HUES6 (cell line): ENCODE results near the gene EYA2.

Experiments used
- H3K27ac ChIP-seq: 2 replicates; pipeline ENCODE4 v1.7.0; 2013; ENCODE audit warnings: low read depth, mild to moderate bottlenecking, low read length, inconsistent platforms
- H3K27me3 ChIP-seq: 2 replicates; pipeline ENCODE4 v1.6.1; 2013; ENCODE audit warnings: low read length; ENCODE audit not compliant: control insufficient read depth, insufficient read depth
- H3K36me3 ChIP-seq: 2 replicates; pipeline ENCODE4 v1.6.1; 2013; ENCODE audit warnings: low read length; ENCODE audit not compliant: control insufficient read depth, insufficient read depth
- H3K4me1 ChIP-seq: 2 replicates; pipeline ENCODE4 v1.6.1; 2013; ENCODE audit warnings: low read length; ENCODE audit not compliant: control insufficient read depth, insufficient read depth
- H3K4me3 ChIP-seq: 2 replicates; pipeline ENCODE4 v1.5.1; 2013; ENCODE audit warnings: low read depth, low read length
- H3K9ac ChIP-seq: one replicate; pipeline ENCODE4 v1.6.1; 2013; ENCODE audit warnings: mild to moderate bottlenecking, low read length
- H3K9me3 ChIP-seq: 2 replicates; pipeline ENCODE4 v1.6.1; 2013; ENCODE audit warnings: low read depth, low read length; ENCODE audit not compliant: control insufficient read depth, insufficient read depth

The EYA2 gene

DNA sequence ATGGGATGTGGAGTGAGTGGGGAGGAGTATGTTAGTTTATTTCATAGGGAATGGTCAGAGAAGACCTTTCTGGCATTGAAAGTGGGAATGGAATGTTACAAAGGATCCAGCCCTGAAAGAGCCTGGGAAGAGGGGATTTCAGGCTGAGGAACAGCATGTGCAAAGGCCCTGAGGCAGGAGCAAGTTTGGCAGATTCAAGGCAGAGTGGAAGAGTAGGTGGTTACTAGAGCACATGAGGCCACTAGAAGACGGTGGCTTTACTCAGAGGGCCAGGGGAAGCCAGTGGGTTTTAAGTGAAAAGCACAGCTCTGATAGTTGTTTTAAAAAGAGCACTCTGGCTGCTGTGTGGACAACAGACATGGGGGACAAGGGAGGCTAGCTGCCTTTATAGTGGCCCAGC is 234.7 kb downstream of the EYA2 start:
- H3K9me3 ChIP-seq = 0 out of 2 replicates have a peak, but pooled peaks cover 3% of the 10 kb centered on the region
- H3K4me3 ChIP-seq = no peak overlapping the region
- no peak overlapping the region for H3K27ac ChIP-seq
- H3K36me3 ChIP-seq = no peaks in the 10 kb centered on the region
- H3K9ac ChIP-seq = no peak overlapping the region
- H3K4me1 ChIP-seq = peaks cover 8% of the 10 kb centered on the region
- no peaks in the 10 kb centered on the region for H3K27me3 ChIP-seq

DNA sequence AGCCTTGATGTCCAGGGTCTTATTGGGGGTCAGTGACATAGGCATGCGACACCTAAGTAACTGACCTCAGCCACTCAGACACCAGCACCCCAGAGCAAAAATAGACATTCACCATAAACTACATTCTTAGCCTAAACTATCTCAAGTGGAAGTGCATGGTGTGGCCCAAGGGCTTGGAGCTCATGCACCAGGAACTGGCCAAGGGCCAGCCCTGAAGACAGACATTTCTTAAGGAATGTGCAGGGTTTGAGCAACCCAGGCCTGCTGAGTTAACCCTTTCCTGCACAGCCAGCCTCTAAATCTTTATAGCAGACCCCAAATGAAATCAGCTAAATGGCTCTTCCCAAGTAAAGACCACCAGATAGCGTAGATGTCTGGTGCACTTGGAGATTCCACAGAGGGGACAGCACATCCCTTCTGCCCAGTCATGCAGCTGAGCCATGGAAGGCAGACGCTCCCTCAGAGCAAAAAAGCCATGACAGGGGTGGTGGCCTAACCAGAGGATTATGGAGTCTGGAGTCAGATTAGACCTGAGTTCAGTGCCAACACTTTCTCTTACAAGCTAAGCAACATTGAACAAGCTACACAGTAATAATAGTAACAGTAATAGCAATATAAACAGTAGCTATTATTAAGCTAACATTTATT is 239.3 kb downstream of the EYA2 start:
- H3K27me3 ChIP-seq = no peaks in the 10 kb centered on the region
- no peak overlapping the region for H3K27ac ChIP-seq

DNA sequence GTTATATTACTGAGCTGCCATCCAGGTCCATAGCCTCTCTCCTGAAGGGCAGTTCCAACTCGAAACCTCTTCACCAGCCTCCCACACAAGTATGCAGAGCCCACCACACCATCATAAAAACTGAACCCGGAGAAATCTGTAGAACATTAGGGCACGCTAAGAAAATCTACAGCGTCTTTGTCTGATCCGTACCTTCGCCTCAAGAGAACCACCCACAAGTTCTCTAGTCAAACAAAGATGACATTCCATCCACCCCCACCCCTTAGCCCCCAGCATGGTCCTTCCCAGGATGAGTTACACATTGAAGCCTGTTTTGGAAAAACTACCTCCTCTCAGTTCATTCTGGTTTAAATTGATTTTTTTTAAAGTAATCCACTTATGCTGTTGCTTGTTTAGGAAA is 242.1 kb downstream of the EYA2 start:
- H3K4me3 ChIP-seq = no peak overlapping the region
- no peaks in the 10 kb centered on the region for H3K27me3 ChIP-seq
- no peaks in the 10 kb centered on the region for H3K36me3 ChIP-seq
- no peaks in the 10 kb centered on the region for H3K4me1 ChIP-seq
- H3K27ac ChIP-seq = no peak overlapping the region
- H3K9me3 ChIP-seq = peaks cover 14% of the 10 kb centered on the region
- no peak overlapping the region for H3K9ac ChIP-seq

More for the DNA sequence above, 239.3 kb downstream of the EYA2 start:
- no peaks in the 10 kb centered on the region for H3K36me3 ChIP-seq
- no peak overlapping the region for H3K9ac ChIP-seq
- H3K4me1 ChIP-seq = no peaks in the 10 kb centered on the region
- no peak overlapping the region for H3K4me3 ChIP-seq
- H3K9me3 ChIP-seq = 0 out of 2 replicates have a peak, but pooled peaks cover 3% of the 10 kb centered on the region

DNA sequence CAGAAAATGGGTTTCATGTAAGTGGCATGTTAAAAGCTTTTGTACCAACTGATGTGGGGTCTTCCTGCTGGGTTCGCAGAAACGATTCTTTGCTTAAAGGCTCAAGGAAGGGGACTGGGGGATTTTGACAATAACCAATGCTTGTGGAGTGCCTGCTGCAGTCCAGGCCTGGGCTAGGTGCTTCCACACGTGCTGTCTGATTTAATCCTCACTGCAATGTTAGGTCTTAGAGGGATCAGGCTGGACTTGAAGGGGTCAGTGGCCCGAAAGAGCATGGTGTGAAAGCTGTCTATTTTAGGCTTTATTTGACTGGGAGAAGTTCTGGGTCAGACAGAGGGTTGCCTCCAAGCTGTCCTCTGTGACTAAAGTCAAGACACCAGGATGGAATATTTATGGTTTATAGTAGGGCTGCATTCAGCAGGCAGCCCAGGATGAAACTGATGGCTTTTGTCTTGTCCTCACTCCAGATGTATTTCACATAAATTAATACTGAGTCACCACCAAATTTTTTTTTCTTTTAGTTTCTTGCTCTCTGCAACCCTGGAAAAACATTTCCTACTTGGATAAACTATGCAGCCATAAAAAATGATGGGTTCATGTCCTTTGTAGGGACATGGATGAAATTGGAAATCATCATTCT is 242.7 kb downstream of the EYA2 start:
- Histone ChIP-seq H3K36me3 (no peaks in the 10 kb centered on the region), H3K9me3 (peaks cover 15% of the 10 kb centered on the region), H3K4me3 (no peak overlapping the region), H3K27ac (no peak overlapping the region), H3K9ac (no peak overlapping the region), H3K4me1 (no peaks in the 10 kb centered on the region), H3K27me3 (no peaks in the 10 kb centered on the region)

DNA sequence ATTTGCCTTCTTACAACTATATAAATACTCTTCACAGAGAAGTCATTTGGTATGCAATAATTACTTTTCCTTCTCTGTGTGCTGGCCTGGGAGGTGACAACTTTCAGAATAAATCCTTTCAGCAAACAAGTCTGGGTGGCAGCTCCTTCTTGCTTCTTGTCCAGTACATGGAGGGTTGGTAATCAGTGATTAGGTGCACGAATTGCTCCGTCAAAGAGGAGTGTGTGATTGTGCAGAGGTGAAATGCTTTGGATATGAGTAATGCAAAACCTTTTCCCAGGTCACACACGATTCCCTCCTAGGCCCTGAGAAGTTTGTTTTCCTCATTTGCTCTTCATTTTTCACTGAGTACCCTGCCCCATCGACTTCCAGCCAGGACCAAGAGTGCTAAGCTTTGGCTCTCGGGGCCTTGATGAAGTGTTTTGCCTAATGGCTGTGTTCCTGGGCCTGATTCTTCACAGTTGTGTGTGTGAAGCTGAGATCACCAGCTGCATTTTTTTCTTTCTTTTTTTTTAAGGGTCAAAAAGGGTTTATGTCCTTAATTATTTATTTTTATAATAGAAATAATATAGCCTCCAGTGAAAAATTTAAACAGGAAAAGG is 245.4 kb downstream of the EYA2 start:
- H3K9ac ChIP-seq = no peak overlapping the region
- H3K27me3 ChIP-seq = no peaks in the 10 kb centered on the region
- no peaks in the 10 kb centered on the region for H3K36me3 ChIP-seq
- H3K4me3 ChIP-seq = no peak overlapping the region
- no peak overlapping the region for H3K27ac ChIP-seq
- H3K9me3 ChIP-seq = peaks cover 15% of the 10 kb centered on the region
- H3K4me1 ChIP-seq = no peaks in the 10 kb centered on the region

DNA sequence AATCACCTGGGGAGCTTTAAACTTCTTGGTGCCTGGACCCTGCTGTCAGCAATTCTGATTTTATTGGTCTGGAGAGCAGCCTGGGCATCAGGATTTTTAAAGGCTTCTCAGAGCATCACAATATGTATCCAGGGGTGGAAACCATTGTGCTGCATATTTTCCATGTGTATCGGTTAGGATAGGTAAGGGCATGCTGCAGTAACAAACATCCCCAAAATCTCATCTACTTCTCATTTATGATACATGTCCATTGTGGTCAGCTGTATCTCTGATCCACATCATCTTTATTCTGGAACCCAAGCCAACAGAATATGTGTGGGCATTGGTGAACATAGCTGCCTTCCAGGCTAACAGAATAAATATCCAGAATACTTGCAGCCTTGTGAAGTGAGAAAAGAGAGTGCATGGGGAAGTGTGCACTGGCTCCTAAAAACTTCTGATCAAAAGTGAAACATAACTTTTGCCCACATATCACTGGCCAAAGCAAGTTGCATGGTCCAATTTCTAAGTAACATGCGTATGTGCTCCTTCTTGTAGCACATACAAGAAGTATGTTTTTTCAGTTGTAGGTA is 246.8 kb downstream of the EYA2 start:
- Histone ChIP-seq H3K27me3 (no peaks in the 10 kb centered on the region), H3K9ac (no peak overlapping the region), H3K4me1 (no peaks in the 10 kb centered on the region), H3K4me3 (no peak overlapping the region), H3K27ac (no peak overlapping the region), H3K36me3 (no peaks in the 10 kb centered on the region), H3K9me3 (peaks cover 15% of the 10 kb centered on the region)

DNA sequence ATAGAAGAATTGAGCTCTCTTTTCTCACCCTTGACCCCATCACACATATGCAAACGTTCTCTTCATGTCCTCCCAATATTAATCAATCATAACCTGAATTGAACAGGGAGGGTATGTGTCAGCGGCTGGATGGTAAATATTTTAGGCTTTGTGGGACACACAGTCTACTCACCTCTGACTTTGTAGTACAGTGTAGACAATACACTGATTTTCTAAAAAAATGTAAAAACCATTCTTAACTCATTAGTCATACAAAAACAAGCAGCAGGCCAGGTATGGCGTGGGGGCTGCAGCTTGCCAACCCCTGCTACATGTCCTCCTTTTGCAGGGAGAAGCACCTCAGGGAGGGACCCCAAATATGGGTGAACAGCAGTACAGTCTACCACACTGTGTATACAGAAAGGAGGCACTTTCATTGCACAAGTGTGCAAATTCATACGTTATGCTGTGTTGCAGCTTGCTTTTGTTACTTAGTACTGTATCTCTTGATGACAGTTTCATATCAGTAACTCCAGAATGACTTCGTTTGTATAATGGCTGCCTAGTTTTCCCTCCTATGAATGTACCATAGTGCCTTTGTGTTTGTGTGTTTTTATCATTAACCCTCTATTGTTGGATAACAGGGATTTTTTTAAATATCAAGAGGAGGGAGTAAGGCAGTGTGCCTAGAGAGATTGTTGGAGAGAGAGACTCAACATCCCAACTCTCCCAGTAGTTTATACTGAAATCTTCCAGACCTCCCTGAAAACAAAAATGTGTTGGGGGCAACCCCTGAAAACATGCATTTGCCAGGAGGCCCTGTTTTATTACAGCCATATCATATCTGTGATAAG is 247.5 kb downstream of the EYA2 start:
- no peak overlapping the region for H3K4me3 ChIP-seq
- H3K27ac ChIP-seq = no peak overlapping the region
- no peaks in the 10 kb centered on the region for H3K4me1 ChIP-seq
- H3K9me3 ChIP-seq = peaks cover 15% of the 10 kb centered on the region
- H3K36me3 ChIP-seq = no peaks in the 10 kb centered on the region
- H3K27me3 ChIP-seq = no peaks in the 10 kb centered on the region
- H3K9ac ChIP-seq = no peak overlapping the region

DNA sequence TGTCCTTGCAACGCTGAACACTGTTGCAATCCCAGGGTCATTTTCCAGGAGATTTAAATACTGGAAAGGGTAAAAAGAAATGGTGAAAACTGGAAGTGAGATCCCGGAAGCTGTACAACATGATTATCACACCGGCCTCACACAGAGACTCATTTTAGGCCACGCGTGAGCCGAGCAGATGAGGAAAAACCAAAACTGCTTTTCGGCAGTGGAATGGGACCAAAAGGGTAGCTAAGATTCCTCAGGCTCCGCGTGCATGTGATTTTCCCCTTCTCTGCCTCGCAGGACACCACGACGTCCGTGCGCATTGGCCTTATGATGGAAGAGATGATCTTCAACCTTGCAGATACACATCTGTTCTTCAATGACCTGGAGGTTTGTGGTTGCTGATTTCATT is 248.1 kb downstream of the EYA2 start:
- no peaks in the 10 kb centered on the region for H3K36me3 ChIP-seq
- H3K9ac ChIP-seq = no peak overlapping the region
- H3K27me3 ChIP-seq = no peaks in the 10 kb centered on the region
- peaks cover 15% of the 10 kb centered on the region for H3K9me3 ChIP-seq
- H3K4me3 ChIP-seq = no peak overlapping the region
- no peaks in the 10 kb centered on the region for H3K4me1 ChIP-seq
- no peak overlapping the region for H3K27ac ChIP-seq

DNA sequence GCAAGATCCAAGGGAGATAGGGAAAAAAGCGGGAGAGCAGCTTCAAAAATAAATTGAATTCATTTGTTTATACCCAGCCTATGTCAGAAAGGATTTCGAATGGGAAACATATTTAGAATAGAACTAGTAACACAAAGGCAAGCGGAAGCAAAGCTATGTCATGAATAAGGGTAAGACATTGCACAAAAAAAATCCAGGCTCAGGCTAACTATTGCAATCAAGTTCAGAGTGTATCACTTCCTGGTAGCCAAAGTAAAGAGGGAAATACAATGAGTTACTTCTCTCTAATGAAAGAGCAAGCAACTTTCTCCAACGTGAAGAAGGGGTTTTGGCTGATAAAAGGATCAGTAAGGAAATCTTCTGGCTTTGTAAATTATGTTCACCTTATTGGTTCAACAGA is 249.0 kb downstream of the EYA2 start:
- Histone ChIP-seq H3K27me3 (no peaks in the 10 kb centered on the region), H3K4me1 (no peaks in the 10 kb centered on the region), H3K27ac (no peak overlapping the region), H3K4me3 (no peak overlapping the region), H3K9ac (no peak overlapping the region), H3K36me3 (no peaks in the 10 kb centered on the region), H3K9me3 (peaks cover 15% of the 10 kb centered on the region)

DNA sequence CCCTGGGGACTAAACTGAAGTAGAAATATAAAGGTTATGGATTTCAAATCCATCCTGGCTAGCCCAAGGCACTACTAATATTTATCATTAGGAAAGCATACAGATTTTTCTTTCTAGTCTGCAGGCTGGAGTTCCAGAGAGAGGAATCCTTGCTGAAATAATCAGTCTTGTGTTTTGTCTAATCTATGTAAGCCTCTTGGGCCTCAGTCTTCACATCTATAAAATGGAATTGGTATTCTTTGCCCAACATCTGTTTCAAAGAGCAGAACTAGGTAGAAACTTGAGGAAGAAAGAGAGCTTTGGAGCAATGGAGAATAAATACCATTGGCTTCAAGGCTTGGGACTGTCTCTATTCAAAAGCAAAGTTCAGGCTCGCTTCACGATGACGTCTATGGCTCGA is 249.8 kb downstream of the EYA2 start:
- peaks cover 15% of the 10 kb centered on the region for H3K9me3 ChIP-seq
- no peak overlapping the region for H3K9ac ChIP-seq
- H3K4me3 ChIP-seq = no peak overlapping the region
- H3K27me3 ChIP-seq = no peaks in the 10 kb centered on the region
- no peaks in the 10 kb centered on the region for H3K4me1 ChIP-seq
- H3K27ac ChIP-seq = no peak overlapping the region
- no peaks in the 10 kb centered on the region for H3K36me3 ChIP-seq
